Ecto neural progenitor cell (in vitro differentiated cells): ENCODE measurements around the gene ABCA2.

Experiments
- DNase-seq: peaks from one replicate; pipeline ENCODE4 v3.0.0-alpha.2; 2018; ENCODE audit warnings: low spot score

ABCA2 gene

DNA sequence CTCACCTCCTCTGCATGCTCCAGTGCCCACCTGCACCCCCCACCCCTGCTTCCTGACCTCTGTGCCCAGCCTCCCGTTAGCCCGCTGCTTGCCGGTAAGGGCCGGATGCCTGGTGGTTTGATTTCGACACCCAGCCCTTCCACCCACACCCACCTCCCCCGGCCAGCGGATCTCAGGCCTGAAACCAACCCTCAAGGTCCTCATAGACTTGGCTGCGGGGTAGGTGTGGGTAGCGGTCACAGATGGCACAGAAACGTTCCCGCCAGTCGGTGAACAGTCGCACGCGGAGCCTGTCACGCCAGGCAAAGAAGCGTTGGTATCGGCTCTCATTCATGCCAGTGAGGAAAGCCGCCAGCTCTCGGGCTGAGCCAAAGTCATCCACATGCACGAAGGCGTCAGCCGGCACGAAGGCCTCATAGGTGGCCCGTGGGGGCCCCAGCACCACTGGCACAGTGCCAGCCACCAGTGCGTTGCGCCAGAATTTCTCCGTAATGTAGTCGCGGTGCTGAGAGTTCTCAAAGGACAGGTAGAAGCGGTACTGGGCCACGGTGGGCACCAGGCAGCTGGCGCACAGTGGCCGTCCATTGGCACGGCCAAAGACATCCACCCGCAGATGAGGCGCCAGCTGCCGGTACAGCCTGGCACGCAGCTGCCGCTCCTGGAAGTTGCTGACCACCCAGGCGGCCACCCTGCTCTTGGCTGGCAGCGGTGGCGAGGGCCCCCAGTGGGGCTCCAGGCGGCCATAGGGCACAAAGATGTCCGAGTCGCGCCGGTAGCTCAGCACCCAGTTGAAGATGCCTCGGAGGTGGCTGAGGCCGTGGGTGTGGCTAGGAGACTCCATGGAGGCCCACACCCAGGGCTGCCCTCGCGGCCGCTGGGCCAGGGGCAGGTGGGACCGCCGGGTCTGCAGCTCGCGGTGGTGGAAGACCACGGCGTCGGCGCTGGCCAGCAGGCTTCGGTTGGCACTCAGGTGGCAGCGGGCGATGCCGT is 2.8 kb upstream of the ABCA2 start:
- no peak for DNase-seq

DNA sequence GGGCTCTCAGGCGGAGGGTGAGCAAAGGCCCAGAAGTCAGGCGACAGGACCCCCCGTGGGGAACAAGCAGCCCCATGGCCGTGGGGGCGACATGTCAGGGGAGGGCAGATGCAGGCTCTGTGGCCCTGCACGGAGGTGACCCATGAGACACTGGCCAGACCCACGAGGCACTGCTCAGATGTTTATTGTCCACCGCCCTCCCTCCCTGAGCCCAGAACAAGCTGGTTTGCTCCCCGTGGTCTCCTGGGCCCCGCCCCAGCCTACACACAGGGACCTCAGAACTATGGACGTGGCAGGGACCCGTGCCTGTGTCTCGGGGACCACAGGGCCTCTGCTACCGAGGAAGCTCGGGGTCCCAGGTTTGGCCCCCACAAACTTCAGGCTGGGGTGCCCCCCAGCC is 2.0 kb upstream of the ABCA2 start:
- no peak for DNase-seq

GRCh38 chr9:137029058-137029936 is 1.3 kb upstream of the ABCA2 start:
- peak; percentile 92 for DNase-seq

- DNase-seq, result peak; percentile 82
Measured at GRCh38 chr9:137028263-137029057, 423 bp upstream of the ABCA2 start.

GRCh38 chr9:137026828-137027227 is 1.2 kb downstream of the ABCA2 start:
- no peak for DNase-seq

DNA sequence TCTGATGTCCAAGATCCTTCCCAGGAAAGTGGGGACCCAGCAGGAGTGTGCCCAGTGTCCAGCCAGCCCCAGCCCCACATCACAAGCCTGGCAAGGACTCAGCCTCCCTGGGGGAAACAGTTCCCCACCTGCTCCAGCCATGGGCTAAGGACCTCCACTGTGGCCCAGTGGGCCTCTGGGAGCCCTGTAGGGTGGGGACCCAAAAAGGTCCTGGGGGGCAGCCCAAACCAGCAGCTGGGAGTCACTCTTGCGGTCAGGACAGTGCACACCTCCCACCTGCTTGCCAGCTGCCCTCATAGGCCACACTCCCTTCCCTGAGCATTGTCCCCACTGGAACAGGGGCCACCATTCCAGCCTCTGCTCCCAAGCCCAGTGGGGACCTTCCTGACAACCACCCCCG is 1.7 kb downstream of the ABCA2 start:
- no peak for DNase-seq

DNA sequence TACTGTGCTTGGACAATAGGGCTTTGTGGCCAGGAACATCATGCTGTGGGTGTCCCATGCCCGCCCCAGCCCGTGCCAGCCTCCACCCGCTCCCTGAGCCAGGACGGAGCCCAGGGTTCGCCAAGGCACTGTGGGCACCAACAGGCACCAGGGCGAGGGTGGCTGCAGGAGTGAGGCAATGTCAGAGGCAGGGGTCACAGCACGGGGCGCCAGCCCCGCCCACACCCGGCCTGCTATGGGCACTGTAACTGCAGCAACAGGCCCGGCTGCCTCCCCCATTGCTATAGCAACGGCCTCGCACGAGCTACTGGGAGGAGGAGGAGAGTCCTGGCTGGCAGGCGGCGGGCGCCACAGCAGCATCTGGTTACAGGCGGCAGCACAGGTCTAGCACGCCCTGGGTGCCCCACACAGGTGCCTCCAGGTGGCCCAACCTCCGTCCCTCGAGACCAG is 2.5 kb downstream of the ABCA2 start:
- no peak for DNase-seq

DNA sequence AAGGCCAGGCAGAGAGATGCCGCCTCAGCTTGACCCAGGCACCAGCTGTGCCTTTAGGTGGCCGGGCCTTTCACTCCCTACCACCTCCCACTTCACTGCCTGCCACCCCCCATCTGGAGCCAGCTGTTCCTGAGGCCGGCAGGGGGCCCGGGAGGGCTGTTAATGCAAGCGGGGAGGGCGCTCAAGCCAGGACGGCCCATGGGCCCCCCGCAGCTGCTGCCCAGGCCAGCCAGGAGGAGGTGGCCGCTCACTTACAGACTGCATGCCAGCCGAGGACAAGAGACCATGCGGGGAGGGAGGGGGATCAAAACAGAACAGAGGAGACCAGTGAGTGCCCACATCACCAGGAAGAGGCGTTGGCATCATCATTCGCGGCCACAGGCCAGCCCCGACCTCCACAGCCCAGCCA is 4.5 kb downstream of the ABCA2 start:
- no peak for DNase-seq

- no peak for DNase-seq
Measured at GRCh38 chr9:137023157-137023556, 4.9 kb downstream of the ABCA2 start.

DNA sequence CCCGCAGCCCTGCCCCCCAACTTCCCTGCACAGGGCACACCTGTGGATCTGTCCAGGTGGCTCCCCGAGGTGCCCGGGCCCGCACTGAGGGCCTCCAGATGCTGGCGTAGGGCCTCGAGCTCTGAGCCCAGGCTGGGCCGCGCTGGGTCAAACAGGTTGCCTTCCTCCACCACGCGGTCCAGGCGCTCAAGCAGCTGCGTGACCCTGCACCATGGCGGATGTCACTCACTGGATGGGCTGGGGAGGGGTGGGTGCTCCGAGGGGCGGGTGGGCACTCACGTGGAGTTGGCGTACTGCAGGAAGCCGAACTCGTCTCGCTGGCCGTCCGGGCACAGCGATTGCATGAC is 5.4 kb downstream of the ABCA2 start:
- DNase-seq, result no peak

DNA sequence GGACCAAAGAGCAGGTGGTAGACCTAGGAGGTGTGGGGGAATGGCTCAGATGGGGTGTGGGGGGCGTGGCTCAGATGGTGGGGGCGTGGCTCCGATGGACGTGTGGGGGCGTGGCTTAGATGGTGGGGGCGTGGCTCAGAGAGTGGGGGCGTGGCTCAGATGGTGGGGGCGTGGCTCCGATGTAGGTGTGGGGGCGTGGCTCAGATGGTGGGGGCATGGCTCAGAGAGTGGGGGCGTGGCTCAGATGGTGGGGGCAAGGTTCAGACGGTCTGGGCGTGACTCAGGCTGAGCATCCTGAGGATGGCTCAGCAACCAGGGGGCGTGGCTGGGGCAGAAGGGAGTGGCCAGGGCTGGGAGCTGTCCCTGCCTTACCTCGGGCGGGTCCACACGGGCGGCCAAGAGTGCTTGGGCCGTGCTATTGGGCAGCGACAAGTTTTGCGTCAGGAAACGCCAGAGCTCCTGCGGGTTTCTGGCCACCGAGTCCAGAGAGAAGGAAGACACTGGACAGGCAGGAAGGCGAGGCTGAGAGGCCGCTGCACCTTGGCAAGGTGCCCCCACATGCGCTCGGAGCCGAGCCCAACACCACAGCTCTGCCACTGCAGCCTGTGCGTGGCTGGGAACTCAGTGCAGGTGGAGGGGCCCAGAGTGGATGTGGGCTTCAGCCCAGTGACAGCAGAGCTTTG is 5.9 kb downstream of the ABCA2 start:
- peak; percentile 78 for DNase-seq

DNA sequence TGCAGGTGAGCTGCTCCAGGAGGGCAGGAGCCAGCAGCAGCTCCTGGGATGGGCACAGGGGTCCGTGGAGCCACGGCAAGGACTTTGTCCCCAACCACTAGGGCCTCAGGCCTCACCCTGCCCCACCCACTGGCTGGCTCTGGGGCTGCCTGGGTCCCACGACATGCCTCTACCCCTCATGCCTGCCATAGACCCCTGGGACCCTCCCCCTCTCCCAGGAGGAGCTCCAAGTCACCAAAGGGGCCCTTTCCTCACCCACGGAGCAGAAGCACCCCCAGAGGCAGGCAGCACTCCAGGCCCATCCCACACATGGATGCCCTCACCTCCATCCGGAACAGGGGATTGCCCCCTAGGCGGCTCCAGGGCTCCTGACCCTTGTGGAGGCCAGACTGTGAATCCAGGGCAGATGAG is 6.5 kb downstream of the ABCA2 start:
- no peak for DNase-seq

- DNase-seq, result no peak
Measured at GRCh38 chr9:137020771-137021567, 7.1 kb downstream of the ABCA2 start.

DNA sequence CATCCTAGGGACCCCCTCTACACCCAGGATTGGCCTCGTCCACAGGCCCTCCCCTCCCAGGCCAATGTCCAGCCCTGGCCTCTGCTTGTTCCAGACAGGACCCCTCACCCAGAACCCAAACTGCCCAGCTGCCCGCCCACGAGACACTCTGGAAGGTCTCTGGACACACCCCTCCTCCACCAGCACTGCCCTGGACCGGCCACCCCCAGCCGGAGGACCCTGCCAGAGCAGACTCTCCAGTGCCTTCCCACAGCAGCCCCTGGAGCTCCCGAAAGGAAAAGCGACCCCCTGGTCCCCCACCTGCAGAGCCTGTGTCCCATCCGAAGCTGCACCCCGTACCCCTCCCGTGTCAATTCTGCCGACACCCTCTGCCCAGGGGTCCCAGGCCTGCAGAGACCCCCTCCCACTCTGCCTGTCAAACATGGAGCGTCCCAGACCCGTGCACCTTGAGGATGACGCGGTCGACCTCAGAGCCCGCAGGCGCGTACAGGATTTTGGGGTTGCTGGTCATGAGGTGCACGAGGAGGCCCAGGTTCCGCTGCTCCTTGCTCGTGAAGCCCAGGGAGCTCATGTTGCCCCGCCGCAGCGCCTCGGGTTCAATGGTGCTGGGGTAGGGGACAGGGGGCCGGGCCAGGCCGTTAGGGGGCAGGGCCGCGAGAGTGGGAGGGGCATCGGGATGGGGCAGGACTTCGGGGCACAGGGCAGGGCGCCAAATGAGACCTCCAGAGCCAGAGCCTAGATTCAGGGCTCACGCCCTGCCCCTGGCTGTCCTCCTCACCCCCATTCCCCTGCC is 8.0 kb downstream of the ABCA2 start:
- no peak for DNase-seq

GRCh38 chr9:137018761-137019559 is 9.1 kb downstream of the ABCA2 start:
- DNase-seq, result no peak

- DNase-seq, result no peak
Measured at GRCh38 chr9:137017791-137018497, 10.1 kb downstream of the ABCA2 start.

DNA sequence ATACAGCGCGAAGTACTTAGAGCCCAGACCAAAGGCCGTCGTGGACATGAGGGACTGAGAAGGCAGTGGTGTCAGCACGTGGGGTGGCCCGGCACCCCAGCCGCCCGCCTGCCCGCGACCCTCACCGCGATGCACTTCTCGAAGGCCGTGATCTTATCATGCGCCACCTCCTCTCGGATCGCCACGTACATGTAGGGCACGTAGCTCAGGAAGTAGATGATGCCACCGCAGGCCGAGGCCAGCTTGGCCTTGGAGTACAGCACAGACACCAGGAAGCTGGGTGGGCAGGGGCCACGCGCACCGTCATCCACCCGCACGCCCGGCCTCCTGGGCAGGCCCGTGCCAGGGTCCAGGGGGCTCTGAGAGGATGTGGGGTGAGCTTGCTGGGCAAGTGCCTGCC is 11.0 kb downstream of the ABCA2 start:
- DNase-seq, result no peak

GRCh38 chr9:137016436-137016835 is 11.6 kb downstream of the ABCA2 start:
- DNase-seq, result no peak
